Common myeloid progenitor, CD34-positive (primary cell): ENCODE results near the gene STK17A.
"Not testable (repeated sequence)": the region's sequence is repeated elsewhere in the genome, so short reads cannot be mapped to it uniquely, and the experiment has no call there.

Experiments used
- CTCF ChIA-PET: fragments of 350-600 bp; sonication (Branson Sonifier 250); formaldehyde crosslinking; loops from one replicate; lab custom pipeline; 2021; ENCODE audit warnings: antibody characterized with exemption; lab: Charles Lee
- POLR2A ChIA-PET: fragments of 350-600 bp; sonication (Branson Sonifier 250); formaldehyde crosslinking; loops from one replicate; lab custom pipeline; 2021; ENCODE audit warnings: antibody characterized with exemption; lab: Charles Lee
- DNase-seq, 3 donors: peaks; one replicate each; pipeline versions ENCODE4 v3.0.0 to v3.0.0-alpha.2; 2013
- H3K27ac ChIP-seq, 2 experiments: 1 replicate in 1 of 2; 2 replicates in 1 of 2; pipeline ENCODE4 v1.7.0; 2013; ENCODE audit warnings: inconsistent platforms in 2 of 2, low read length in 2 of 2, mild to moderate bottlenecking in 2 of 2, low read depth in 1 of 2, moderate library complexity in 1 of 2; ENCODE audit not compliant: severe bottlenecking in 2 of 2, insufficient read depth in 1 of 2, poor library complexity in 1 of 2
- H3K27me3 ChIP-seq, 5 experiments: replicated peaks in 2 of 5; 1 replicate in 3 of 5; 2 replicates in 2 of 5; pipeline versions ENCODE4 v1.6.1 to v1.7.0; 2013; ENCODE audit warnings: low read length in 4 of 5, mild to moderate bottlenecking in 2 of 5, moderate library complexity in 2 of 5, inconsistent platforms in 1 of 5; ENCODE audit not compliant: insufficient read depth in 5 of 5, control insufficient read depth in 4 of 5
- H3K36me3 ChIP-seq, 4 experiments: 1 replicate in 2 of 4; 2 replicates in 2 of 4; pipeline versions ENCODE4 v1.6.1 to v1.7.0; 2013; ENCODE audit warnings: low read length in 3 of 4, control low read depth in 1 of 4, mild to moderate bottlenecking in 1 of 4; ENCODE audit not compliant: control insufficient read depth in 4 of 4, insufficient read depth in 4 of 4
- H3K4me1 ChIP-seq, 4 experiments: 1 replicate in 3 of 4; 2 replicates in 1 of 4; pipeline versions ENCODE4 v1.6.1 to v1.7.1; 2013; ENCODE audit warnings: low read length in 3 of 4, mild to moderate bottlenecking in 3 of 4, control low read depth in 1 of 4, inconsistent platforms in 1 of 4, moderate library complexity in 1 of 4; ENCODE audit not compliant: control insufficient read depth in 4 of 4, insufficient read depth in 4 of 4; ENCODE audit errors: control extremely low read depth in 1 of 4
- H3K4me3 ChIP-seq, 7 experiments: 1 replicate in 4 of 7; 2 replicates in 3 of 7; pipeline versions ENCODE4 v1.5.1 to v1.7.0; 2013; ENCODE audit warnings: mild to moderate bottlenecking in 7 of 7, low read length in 6 of 7, moderate library complexity in 6 of 7, inconsistent platforms in 2 of 7, low read depth in 2 of 7, control low read depth in 1 of 7; ENCODE audit not compliant: insufficient read depth in 4 of 7, control insufficient read depth in 1 of 7; ENCODE audit errors: extremely low read depth in 1 of 7
- H3K9me3 ChIP-seq, 5 experiments: 1 replicate in 4 of 5; 2 replicates in 1 of 5; pipeline versions ENCODE4 v1.6.1 to v1.7.1; 2013; ENCODE audit warnings: low read length in 4 of 5, mild to moderate bottlenecking in 2 of 5, inconsistent platforms in 1 of 5, low read depth in 1 of 5, moderate library complexity in 1 of 5; ENCODE audit not compliant: control insufficient read depth in 4 of 5, insufficient read depth in 2 of 5; ENCODE audit errors: control extremely low read depth in 1 of 5
- WGBS: methylation state at CpG from one replicate; pipeline ENCODE4 v1.1.5; 2013; ENCODE audit not compliant: insufficient coverage; 5-methylcytosine and 5-hydroxymethylcytosine counted together

STK17A gene

GRCh38 chr7:43625980-43626379 lies 43.1 kb downstream of the STK17A start:
- H3K4me1 ChIP-seq, result peaks cover 0 to 4% (median 0%) of the 10 kb centered on the region in 4 experiments
- POLR2A ChIA-PET, result interaction anchor here (1.0 kb wide), 1 partner anchor 22 kb away, joined by 4 read pairs; no protein-coding TSS in a partner anchor
- H3K4me3 ChIP-seq, result no peak overlapping the region
- no peaks in the 10 kb centered on the region for H3K27me3 ChIP-seq
- no peaks in the 10 kb centered on the region for H3K9me3 ChIP-seq
- H3K27ac ChIP-seq, result no peak overlapping the region
- H3K36me3 ChIP-seq, result peaks cover 11 to 32% (median 18%) of the 10 kb centered on the region in 4 experiments
- DNase-seq, result no peak
- 94% methylated on average over 3 of the region's 4 CpGs for WGBS
- CTCF ChIA-PET, result interaction anchor here (0.8 to 1.8 kb wide), 3 partner anchors 9 to 22 kb away, joined by 3 to 5 read pairs (median 5); no protein-coding TSS in a partner anchor

- WGBS, result no CpG with 5 or more reads among the region's 2 CpGs
- H3K27ac ChIP-seq, result no peak overlapping the region
- peaks cover 11 to 36% (median 21%) of the 10 kb centered on the region in 4 experiments for H3K36me3 ChIP-seq
- ChIA-PET POLR2A (interaction anchor here (1.0 kb wide), 1 partner anchor 21 kb away, joined by 4 read pairs; no protein-coding TSS in a partner anchor), CTCF (interaction anchor here (0.8 to 3.0 kb wide), 7 partner anchors 10 to 71 kb away, joined by 3 to 13 read pairs (median 5); partner anchors contain the start of gene STK17A)
- no peak for DNase-seq
- no peaks in the 10 kb centered on the region for H3K9me3 ChIP-seq
- H3K4me1 ChIP-seq, result peaks cover 0 to 4% (median 0%) of the 10 kb centered on the region in 4 experiments
- no peaks in the 10 kb centered on the region for H3K27me3 ChIP-seq
- no peak overlapping the region for H3K4me3 ChIP-seq
These were observed 43.8 kb downstream of the STK17A start for GRCh38 chr7:43626695-43627094.

GRCh38 chr7:43627798-43628197 lies 44.9 kb downstream of the STK17A start:
- H3K27ac ChIP-seq, H3K4me1 ChIP-seq: not testable (repeated sequence)

GRCh38 chr7:43628431-43628830 lies 45.5 kb downstream of the STK17A start:
- H3K9me3 ChIP-seq, result no peaks in the 10 kb centered on the region
- H3K4me3 ChIP-seq, result no peak overlapping the region
- CTCF ChIA-PET, result interaction anchor here (1.4 to 3.0 kb wide), 3 partner anchors 9 to 20 kb away, joined by 5 to 13 read pairs (median 7); no protein-coding TSS in a partner anchor
- H3K27ac ChIP-seq, result no peak overlapping the region
- 100% methylated on average over 1 of the region's 2 CpGs for WGBS
- peaks cover 0 to 4% (median 0%) of the 10 kb centered on the region in 4 experiments for H3K4me1 ChIP-seq
- POLR2A ChIA-PET, result no interaction called here
- DNase-seq, result no peak
- no peaks in the 10 kb centered on the region for H3K27me3 ChIP-seq
- peaks cover 11 to 50% (median 26%) of the 10 kb centered on the region in 4 experiments for H3K36me3 ChIP-seq

More at GRCh38 chr7:43627798-43628197, 44.9 kb downstream of the STK17A start:
- H3K27me3 ChIP-seq, H3K9me3 ChIP-seq, DNase-seq, POLR2A ChIA-PET, H3K4me3 ChIP-seq: not testable (repeated sequence)
- WGBS, result no CpG with 5 or more reads among the region's 3 CpGs
- H3K36me3 ChIP-seq, result peaks cover 11 to 46% (median 25%) of the 10 kb centered on the region in 4 experiments
- CTCF ChIA-PET, result interaction anchor here (1.0 to 3.0 kb wide), 6 partner anchors 11 to 70 kb away, joined by 3 to 13 read pairs (median 5); partner anchors contain the start of gene STK17A

- no peak for DNase-seq
- Histone ChIP-seq H3K9me3 (no peaks in the 10 kb centered on the region), H3K4me1 (peaks cover 0 to 4% (median 0%) of the 10 kb centered on the region in 4 experiments), H3K4me3 (no peak overlapping the region), H3K27ac (no peak overlapping the region), H3K27me3 (no peaks in the 10 kb centered on the region), H3K36me3 (peaks cover 5 to 54% (median 23%) of the 10 kb centered on the region in 4 experiments)
- WGBS, result no CpG with 5 or more reads among the region's 6 CpGs
- ChIA-PET CTCF (interaction anchor here (1.1 to 3.0 kb wide), 5 partner anchors 9 to 70 kb away, joined by 3 to 13 read pairs (median 5); partner anchors contain the start of gene STK17A), POLR2A (interaction anchor here (0.6 kb wide), 2 partner anchors 33 to 123 kb away, joined by 3 read pairs; no protein-coding TSS in a partner anchor)
These were observed 46.9 kb downstream of the STK17A start for GRCh38 chr7:43629857-43630256.

GRCh38 chr7:43630482-43630881 lies 47.6 kb downstream of the STK17A start:
- Histone ChIP-seq H3K4me3 (no peak overlapping the region), H3K4me1 (peaks cover 0 to 1% (median 0%) of the 10 kb centered on the region in 4 experiments), H3K27ac (no peak overlapping the region), H3K9me3 (no peaks in the 10 kb centered on the region), H3K27me3 (no peaks in the 10 kb centered on the region), H3K36me3 (peaks cover 9 to 57% (median 24%) of the 10 kb centered on the region in 4 experiments)
- WGBS, result 100% methylated on average over 1 of the region's 3 CpGs
- POLR2A ChIA-PET, result interaction anchor here (0.6 kb wide), 1 partner anchor 32 kb away, joined by 3 read pairs; no protein-coding TSS in a partner anchor
- no peak for DNase-seq
- CTCF ChIA-PET, result interaction anchor here (1.1 to 1.7 kb wide), 3 partner anchors 48 to 70 kb away, joined by 3 to 5 read pairs (median 5); partner anchors contain the start of gene STK17A

- Histone ChIP-seq H3K4me1 (no peaks in the 10 kb centered on the region), H3K27ac (no peak overlapping the region), H3K36me3 (peaks cover 13 to 60% (median 26%) of the 10 kb centered on the region in 4 experiments), H3K9me3 (no peaks in the 10 kb centered on the region), H3K27me3 (no peaks in the 10 kb centered on the region), H3K4me3 (no peak overlapping the region)
- ChIA-PET CTCF (interaction anchor here (1.3 kb wide), 1 partner anchor 17 kb away, joined by 3 read pairs; no protein-coding TSS in a partner anchor), POLR2A (no interaction called here)
- WGBS, result 100% methylated on average over 1 of the region's 2 CpGs
- DNase-seq, result no peak
These were observed 48.7 kb downstream of the STK17A start for GRCh38 chr7:43631559-43631958.
